Loucy (cell line): ENCODE measurements around the gene CISD2.
"Not testable (repeated sequence)": the region's sequence is repeated elsewhere in the genome, so short reads cannot be mapped to it uniquely, and the experiment has no call there.

Source experiments
- EZH2phosphoT487 ChIP-seq: fragments of 200-600 bp; IDR thresholded peaks from 2 replicates; pipeline ENCODE4 v1.6.1; 2018; ENCODE audit warnings: antibody characterized with exemption, mild to moderate bottlenecking, moderate library complexity, borderline replicate concordance
- TF ChIP-seq, protein P1 (sequence below): fragments of 200-600 bp; sonication (generic); conservative IDR thresholded peaks from 2 replicates; pipeline ENCODE4 v1.5.1; 2014; ENCODE audit warnings: mild to moderate bottlenecking, antibody characterized with exemption, low read length

DNA sequence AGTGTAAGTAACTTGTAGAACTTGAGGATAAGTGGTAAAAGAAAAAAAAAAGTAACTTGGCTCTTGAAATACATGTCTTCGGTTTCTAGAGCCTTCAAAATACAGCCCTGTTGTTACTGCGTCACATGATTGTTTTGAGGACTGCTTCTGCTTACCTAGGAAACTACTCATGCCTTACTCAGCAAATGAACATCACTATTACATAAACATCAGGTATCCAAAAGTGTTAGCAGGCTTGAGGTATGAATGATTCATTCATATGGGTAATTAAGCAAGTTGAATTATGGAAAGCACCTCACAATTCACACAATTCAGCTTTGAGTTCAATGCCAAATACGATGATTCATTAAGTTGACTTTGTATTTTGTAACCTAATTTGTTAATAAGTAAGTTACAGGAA is 21.1 kb downstream of the CISD2 start:
- TF ChIP-seq, protein P1, sequence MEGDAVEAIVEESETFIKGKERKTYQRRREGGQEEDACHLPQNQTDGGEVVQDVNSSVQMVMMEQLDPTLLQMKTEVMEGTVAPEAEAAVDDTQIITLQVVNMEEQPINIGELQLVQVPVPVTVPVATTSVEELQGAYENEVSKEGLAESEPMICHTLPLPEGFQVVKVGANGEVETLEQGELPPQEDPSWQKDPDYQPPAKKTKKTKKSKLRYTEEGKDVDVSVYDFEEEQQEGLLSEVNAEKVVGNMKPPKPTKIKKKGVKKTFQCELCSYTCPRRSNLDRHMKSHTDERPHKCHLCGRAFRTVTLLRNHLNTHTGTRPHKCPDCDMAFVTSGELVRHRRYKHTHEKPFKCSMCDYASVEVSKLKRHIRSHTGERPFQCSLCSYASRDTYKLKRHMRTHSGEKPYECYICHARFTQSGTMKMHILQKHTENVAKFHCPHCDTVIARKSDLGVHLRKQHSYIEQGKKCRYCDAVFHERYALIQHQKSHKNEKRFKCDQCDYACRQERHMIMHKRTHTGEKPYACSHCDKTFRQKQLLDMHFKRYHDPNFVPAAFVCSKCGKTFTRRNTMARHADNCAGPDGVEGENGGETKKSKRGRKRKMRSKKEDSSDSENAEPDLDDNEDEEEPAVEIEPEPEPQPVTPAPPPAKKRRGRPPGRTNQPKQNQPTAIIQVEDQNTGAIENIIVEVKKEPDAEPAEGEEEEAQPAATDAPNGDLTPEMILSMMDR: not testable (repeated sequence)
- not testable (repeated sequence) for TF ChIP-seq EZH2phosphoT487
